Measurements from ENCODE around the gene ZNF212.
A peak's percentile ranks its signal among the peaks of the same experiment; 100 is the strongest.

Gene ZNF212

DNA sequence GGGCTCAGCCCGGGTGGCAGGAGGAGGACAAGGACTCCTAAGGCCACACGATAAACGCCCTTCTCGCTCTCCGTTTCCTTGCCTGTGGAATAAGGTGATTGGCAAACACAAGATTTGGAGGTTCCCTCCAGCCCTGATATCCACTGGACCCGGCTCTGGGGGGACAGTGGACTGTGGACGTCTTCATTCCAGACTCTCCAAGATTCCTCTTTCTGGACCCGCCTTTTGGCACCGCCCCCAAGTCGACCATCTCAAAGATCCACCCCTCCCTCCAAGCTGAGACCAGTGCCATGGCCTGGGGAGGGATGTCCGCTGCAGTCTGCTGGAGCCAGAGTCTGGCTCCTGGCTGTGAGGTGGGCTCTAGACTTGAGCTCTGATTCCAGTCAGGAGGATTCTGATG lies 46.2 kb downstream of the ZNF212 start:
- TF ChIP-seq, protein P1, sequence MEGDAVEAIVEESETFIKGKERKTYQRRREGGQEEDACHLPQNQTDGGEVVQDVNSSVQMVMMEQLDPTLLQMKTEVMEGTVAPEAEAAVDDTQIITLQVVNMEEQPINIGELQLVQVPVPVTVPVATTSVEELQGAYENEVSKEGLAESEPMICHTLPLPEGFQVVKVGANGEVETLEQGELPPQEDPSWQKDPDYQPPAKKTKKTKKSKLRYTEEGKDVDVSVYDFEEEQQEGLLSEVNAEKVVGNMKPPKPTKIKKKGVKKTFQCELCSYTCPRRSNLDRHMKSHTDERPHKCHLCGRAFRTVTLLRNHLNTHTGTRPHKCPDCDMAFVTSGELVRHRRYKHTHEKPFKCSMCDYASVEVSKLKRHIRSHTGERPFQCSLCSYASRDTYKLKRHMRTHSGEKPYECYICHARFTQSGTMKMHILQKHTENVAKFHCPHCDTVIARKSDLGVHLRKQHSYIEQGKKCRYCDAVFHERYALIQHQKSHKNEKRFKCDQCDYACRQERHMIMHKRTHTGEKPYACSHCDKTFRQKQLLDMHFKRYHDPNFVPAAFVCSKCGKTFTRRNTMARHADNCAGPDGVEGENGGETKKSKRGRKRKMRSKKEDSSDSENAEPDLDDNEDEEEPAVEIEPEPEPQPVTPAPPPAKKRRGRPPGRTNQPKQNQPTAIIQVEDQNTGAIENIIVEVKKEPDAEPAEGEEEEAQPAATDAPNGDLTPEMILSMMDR (IDR thresholded peaks at IDR 0.05), result no peak
- Histone ChIP-seq H3K4me3 (ENCODE audit: low read depth in 1 of 2, low read length in 1 of 2) (peak overlapping the region; percentile 48 to 70), H3K27ac (no peak overlapping the region), H3K4me1 (ENCODE audit: control insufficient read depth in 1 of 2, insufficient read depth in 1 of 2, low read depth in 1 of 2, low read length in 1 of 2) (peaks cover 15 to 16% of the 10 kb centered on the region in 2 experiments), H3K27me3 (peaks cover 34% of the 10 kb centered on the region), H3K9me3 (no peaks in the 10 kb centered on the region), H3K36me3 (no peaks in the 10 kb centered on the region)

GRCh38 chr7:149286811-149287400 lies 47.5 kb downstream of the ZNF212 start:
- H3K4me1 ChIP-seq (ENCODE audit: control insufficient read depth in 1 of 2, insufficient read depth in 1 of 2, low read depth in 1 of 2, low read length in 1 of 2), result peaks cover 15 to 16% of the 10 kb centered on the region in 2 experiments
- no peaks in the 10 kb centered on the region for H3K36me3 ChIP-seq
- H3K9me3 ChIP-seq, result no peaks in the 10 kb centered on the region
- no peak overlapping the region for H3K27ac ChIP-seq
- peaks cover 34% of the 10 kb centered on the region for H3K27me3 ChIP-seq
- no peak overlapping the region for H3K4me3 ChIP-seq (ENCODE audit: low read depth in 1 of 2, low read length in 1 of 2)
- TF ChIP-seq, protein P1 (IDR thresholded peaks at IDR 0.05), result no peak

GRCh38 chr7:149287622-149288021 lies 48.2 kb downstream of the ZNF212 start:
- H3K27ac ChIP-seq, result no peak overlapping the region
- H3K4me1 ChIP-seq (ENCODE audit: control insufficient read depth in 1 of 2, insufficient read depth in 1 of 2, low read depth in 1 of 2, low read length in 1 of 2), result peaks cover 15 to 16% of the 10 kb centered on the region in 2 experiments
- peaks cover 34% of the 10 kb centered on the region for H3K27me3 ChIP-seq
- H3K9me3 ChIP-seq, result no peaks in the 10 kb centered on the region
- H3K4me3 ChIP-seq (ENCODE audit: low read depth in 1 of 2, low read length in 1 of 2), result no peak overlapping the region
- H3K36me3 ChIP-seq, result no peaks in the 10 kb centered on the region
- TF ChIP-seq, protein P1 (IDR thresholded peaks at IDR 0.05), result no peak

GRCh38 chr7:149289262-149289661 lies 49.8 kb downstream of the ZNF212 start:
- Histone ChIP-seq H3K36me3 (no peaks in the 10 kb centered on the region), H3K9me3 (no peaks in the 10 kb centered on the region), H3K27ac (no peak overlapping the region), H3K4me1 (ENCODE audit: control insufficient read depth in 1 of 2, insufficient read depth in 1 of 2, low read depth in 1 of 2, low read length in 1 of 2) (peaks cover 15 to 16% of the 10 kb centered on the region in 2 experiments), H3K4me3 (ENCODE audit: low read depth in 1 of 2, low read length in 1 of 2) (no peak overlapping the region), H3K27me3 (peaks cover 28% of the 10 kb centered on the region)
- TF ChIP-seq, protein P1 (IDR thresholded peaks at IDR 0.05), result no peak

GRCh38 chr7:149289856-149290255 lies 50.4 kb downstream of the ZNF212 start:
- no peak overlapping the region for H3K27ac ChIP-seq
- H3K9me3 ChIP-seq, result no peaks in the 10 kb centered on the region
- H3K36me3 ChIP-seq, result no peaks in the 10 kb centered on the region
- peaks cover 12% of the 10 kb centered on the region in 2 experiments for H3K4me1 ChIP-seq (ENCODE audit: control insufficient read depth in 1 of 2, insufficient read depth in 1 of 2, low read depth in 1 of 2, low read length in 1 of 2)
- peaks cover 22% of the 10 kb centered on the region for H3K27me3 ChIP-seq
- H3K4me3 ChIP-seq (ENCODE audit: low read depth in 1 of 2, low read length in 1 of 2), result no peak overlapping the region
- TF ChIP-seq, protein P1 (IDR thresholded peaks at IDR 0.05), result no peak
